CD4-positive, alpha-beta T cell treated with Interferon alpha-2 for 1 hour (primary cell): ENCODE data around the gene DPYD.
A peak's percentile ranks its signal among the peaks of the same experiment; 100 is the strongest.

Experiments used
- DNase-seq, 2 donors: peaks; one replicate each; pipeline ENCODE4 v3.0.0-alpha.2; 2020 to 2022

DPYD gene

DNA sequence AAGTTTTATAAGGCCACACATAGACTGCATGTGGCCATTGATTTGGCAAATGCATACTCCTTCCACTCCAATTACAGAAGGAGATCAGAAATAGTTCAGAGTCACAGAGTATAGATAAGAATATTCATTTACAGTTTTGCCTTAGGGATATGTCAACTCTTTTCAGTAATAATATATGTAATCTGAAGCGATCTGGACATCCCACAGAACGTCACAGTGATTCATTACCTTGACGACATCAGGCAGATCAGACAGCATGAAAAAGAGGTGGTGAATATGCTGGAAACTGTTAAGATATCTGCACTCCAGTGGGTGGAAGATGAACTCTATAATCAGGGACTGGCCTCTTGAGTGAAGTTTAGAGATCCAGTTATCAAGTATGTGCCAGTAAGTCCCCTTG is 240.4 kb downstream of the DPYD start:
- DNase-seq, result no peak

GRCh38 chr1:97677702-97678101 is 243.1 kb downstream of the DPYD start:
- no peak for DNase-seq

- no peak for DNase-seq
Measured at GRCh38 chr1:97674517-97674916, 246.3 kb downstream of the DPYD start.

DNA sequence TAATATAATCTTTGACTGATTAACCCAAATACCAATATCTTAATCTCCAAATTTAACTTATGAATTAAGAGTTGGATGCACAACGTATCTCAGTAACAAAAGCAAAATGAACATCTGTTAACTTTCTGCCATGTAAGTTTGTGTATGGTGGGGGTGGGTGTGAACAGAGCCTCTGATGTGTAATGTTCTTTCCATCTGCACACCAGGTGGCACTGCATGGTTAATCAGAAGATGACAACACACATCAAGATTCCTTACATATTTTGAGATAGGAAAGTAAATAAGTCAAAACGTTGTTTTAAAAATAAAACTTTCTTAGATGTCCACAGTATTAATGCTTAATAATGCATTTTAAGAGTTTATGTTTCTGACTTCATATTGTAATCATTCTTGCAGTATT is 251.9 kb downstream of the DPYD start:
- peak in 1 of 2 donors; percentile 8 for DNase-seq

- DNase-seq, result no peak
Measured at GRCh38 chr1:97660431-97661105, 260.3 kb downstream of the DPYD start.

GRCh38 chr1:97654876-97655585 is 265.8 kb downstream of the DPYD start:
- DNase-seq, result no peak

GRCh38 chr1:97651250-97651649 is 269.6 kb downstream of the DPYD start:
- no peak for DNase-seq

GRCh38 chr1:97649591-97649990 is 271.2 kb downstream of the DPYD start:
- DNase-seq, result no peak

GRCh38 chr1:97647776-97648175 is 273.1 kb downstream of the DPYD start:
- DNase-seq, result no peak

DNA sequence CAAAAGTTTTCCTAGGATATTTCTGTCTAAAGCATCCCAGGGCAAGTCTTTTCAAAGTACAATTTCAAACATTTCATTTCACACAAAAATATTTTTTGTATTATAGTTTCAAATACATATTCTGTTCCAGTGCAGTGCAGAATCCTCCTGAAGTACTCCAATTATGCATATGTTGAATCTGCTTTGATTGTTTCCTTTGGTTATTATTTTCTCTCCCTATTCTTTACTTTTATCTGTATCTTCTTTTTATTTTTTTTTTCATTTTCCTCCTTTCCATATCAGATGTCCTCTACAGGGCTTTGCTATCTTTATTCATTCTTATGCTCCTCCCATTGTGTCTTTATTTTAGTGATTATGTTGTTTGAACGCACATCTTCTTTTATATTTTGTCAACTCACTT is 274.8 kb downstream of the DPYD start:
- DNase-seq, result no peak

- DNase-seq, result no peak
Measured at GRCh38 chr1:97640677-97641076, 280.2 kb downstream of the DPYD start.

GRCh38 chr1:97636941-97637340 is 283.9 kb downstream of the DPYD start:
- no peak for DNase-seq

GRCh38 chr1:97634758-97635157 is 286.1 kb downstream of the DPYD start:
- no peak for DNase-seq

GRCh38 chr1:97632776-97633175 is 288.1 kb downstream of the DPYD start:
- DNase-seq, result no peak

DNA sequence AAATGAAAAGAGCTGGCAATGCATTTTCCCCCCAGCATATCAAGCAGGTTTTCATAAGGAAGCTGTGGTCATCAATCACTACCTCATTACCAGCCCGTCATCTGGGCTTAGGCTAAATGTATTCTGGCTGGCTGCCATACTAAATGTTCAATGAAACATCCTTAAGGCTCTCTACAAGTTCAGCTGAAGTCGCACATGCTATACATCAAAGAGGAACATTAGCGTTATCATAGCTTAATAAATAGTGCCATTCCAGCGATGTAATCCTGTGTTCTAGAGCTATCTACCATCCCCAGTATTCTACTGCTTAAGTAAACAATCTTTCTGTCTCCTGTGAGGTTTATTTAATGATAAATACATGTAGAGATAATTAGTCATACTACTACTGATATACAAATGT is 288.8 kb downstream of the DPYD start:
- DNase-seq, result no peak

DNA sequence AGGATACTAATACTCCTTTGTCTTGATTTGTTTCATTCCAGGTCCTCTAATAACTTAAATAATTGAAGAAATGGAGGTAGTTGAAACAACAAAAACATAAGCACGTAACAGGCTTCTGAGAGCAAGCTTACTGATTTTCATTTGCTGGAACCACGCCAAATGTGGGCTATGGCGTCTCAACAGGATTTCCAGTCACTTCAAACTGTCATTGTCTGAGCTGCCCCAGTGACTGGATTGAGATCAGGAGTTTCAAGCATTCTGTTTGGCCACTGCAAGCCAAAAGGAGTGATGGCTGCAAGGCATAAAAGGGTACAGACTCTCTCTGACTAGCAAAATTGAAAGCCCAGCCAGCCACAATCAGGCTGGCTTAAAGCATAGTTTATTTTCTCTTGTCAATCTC is 289.9 kb downstream of the DPYD start:
- no peak for DNase-seq

DNA sequence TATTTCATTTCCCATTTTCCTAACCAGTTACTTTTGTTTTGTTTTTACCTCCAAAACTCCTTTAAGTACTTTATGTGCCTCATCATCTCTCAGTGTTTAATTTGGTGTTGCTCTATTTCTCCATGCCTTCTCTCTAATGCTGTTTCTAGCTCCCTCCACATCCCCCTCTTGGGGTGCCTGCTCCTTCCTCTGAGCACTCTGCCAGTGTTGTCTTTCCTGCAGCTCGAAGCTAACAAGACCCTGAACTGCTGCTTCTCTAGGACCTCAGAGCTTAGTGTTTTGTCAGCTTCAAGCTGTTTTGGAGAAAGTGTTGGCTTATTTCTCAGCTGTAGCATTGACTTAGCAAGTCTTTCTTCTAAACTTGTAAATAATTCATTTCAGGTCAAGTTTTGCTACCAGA is 290.6 kb downstream of the DPYD start:
- DNase-seq, result no peak

DNA sequence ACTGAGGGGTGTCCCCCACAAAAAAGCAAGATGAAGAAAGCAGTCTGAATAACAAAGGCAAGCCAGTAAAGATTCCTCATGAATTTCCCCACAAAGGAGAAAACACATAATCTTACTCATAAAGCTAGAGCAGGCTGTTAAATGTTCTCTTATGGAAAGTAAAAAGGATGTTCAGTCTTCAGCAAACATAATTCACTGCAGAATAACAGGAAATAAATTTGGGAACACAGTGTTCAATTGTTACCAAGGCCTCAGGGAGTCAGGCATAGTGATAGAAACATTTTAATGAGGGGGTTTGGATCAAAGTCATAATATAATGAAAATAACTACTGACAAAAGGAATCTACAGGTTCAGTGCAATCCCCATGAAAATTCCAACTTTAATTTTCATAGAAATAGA is 297.6 kb downstream of the DPYD start:
- no peak for DNase-seq

DNA sequence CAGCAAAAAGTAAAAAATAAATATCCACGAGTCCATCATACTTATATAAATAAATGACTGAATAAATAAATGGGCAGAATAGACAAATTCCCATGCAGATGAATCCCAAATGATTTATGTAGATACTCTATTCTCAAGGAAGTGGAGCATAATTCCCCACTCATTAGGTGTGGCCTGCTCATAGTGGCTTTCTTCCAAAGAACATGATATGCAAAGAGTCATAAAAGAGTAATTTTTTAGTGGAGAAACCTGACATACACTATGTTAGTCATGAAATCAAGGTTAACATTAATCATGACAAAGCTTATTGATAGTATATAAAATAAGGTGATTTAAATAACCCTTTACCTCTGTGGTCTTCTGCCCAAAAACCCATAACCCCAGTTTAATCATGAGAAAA is 298.9 kb downstream of the DPYD start:
- DNase-seq, result no peak

- DNase-seq, result no peak
Measured at GRCh38 chr1:97619706-97620105, 301.1 kb downstream of the DPYD start.

DNA sequence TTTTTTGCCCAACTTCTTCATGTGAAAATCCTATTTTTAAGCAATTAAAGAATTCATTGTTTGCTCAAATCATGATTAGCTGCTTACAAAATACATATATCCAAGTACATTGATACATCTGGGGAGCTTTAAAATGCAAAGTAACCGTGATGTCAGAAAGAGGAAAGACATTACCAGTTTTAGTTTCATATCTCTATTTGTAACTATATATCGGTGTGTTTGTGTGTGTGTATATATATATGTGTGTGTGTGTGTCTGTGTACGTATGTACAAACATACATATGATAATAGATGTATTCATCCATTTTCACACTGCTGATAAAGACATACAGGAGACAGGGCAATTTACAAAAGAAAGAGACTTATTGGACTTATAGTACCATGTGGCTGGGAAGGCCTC is 310.1 kb downstream of the DPYD start:
- no peak for DNase-seq

- DNase-seq, result no peak
Measured at GRCh38 chr1:97610102-97610501, 310.7 kb downstream of the DPYD start.

DNA sequence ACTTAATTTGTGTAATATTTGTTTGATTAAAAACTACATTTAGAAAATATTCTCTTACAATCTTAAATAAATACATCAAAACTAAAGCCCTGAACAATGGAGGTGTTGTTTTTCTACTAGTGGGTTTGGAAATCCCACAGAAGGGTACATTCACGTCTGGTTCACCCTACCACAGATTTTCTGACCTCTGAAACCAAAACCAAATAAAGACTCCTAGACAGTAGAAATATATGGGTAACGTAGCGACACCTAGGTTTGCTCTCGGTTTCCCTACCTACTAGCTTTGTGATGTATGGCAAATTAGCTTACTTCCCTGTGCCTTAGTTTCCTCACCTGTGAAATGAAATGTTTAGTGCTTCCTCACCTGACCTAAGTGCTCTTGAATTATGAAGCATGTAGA is 312.6 kb downstream of the DPYD start:
- DNase-seq, result no peak

- DNase-seq, result no peak
Measured at GRCh38 chr1:97603776-97604175, 317.1 kb downstream of the DPYD start.

DNA sequence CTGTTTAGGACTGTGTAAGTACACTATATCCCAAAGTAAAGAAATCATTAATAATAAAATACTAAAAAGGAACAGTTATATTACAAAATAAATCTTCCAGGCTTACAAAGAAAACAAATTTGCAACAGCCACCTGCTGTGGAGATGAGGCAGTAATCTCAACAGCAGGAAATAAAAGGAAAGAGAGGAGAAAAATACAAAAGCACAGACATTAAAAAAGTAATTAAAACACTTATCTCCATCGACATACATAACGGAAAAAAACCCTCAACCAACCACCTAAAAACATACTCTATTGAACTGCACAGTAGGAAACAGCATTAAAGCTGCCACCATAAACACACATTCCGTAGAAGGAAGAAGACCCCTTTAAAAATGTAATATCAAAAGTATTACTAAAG is 317.6 kb downstream of the DPYD start:
- DNase-seq, result no peak
